ENCODE data around the gene MED13. TPM values are rescaled to one million over a fixed set of nuclear protein-coding genes. Genes with fewer than 3 reads are reported as not detected.
"Not testable (repeated sequence)": the region's sequence is repeated elsewhere in the genome, so short reads cannot be mapped to it uniquely, and the experiment has no call there.

MED13 gene
- total and polyA plus RNA-seq, 9 donors: 15.9 to 40.6 (median 27.1) TPM

DNA sequence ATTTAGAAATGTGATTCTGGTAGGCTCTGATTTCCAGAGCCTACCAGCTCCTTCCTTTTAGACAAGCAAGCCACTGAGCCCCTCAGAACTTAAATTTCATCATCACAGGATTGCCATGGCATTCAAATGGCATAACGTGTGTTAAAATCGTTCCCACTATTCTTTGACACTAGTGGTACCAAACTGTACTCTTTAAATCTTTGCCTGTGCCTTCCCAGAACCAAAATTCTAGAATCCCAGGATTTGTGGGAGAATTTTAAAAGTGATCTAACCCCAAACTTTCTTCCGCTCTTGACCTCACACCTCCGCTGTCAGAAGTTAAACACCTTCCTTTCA lies 137.0 kb downstream of the MED13 start:
- no peaks in the 10 kb centered on the region for H3K27me3 ChIP-seq (ENCODE audit: control insufficient read depth, insufficient read depth, low read length)
- H3K27ac ChIP-seq (ENCODE audit: low read length): peak overlapping the region; percentile 93
- WGBS (ENCODE audit: insufficient coverage): 62% methylated on average over 2 of the region's 4 CpGs

DNA sequence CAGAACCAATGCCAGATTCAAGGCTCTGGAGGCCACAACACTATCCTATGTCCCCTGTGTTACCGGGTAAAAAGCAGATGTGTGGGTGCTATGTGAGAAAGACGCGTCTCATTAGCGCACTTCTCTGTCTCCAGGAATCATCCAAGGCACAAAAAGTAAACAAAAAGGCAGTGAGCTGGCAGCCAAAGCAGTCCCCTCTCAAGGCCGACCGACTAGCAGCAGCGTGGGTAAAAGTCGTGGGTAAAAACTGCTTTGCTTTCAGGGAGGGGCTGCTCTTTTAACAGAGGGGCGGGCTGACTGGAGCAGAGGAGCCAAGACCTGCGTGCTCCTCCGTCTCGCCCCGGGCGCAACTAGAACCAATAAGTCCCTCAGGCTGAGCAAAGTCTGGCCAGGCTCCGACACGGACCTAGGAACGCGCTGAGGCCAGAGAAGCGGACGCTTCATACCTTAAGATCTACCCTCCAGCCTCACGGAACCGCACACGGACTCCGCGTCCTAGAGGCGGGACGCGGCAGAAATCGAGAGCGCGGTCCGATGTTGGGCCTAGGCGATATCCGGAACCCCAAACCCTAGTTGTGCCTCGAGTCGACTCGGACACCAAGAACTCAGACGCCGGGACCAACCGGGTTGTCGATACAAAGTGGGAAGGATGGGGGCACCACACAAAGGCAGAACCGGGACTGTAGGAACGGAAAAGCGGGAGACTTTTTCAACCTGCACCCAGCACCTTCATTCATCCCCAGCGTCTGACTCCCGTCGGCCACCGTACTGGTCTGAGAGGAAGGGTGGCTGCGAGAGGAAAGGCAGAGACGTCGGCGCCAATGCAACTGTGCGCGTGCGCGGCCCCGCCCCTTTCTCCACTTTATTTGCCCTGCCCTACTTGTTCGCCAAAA lies 137.6 kb downstream of the MED13 start, which contains the start of gene INTS2:
INTS2 (minus strand) TSS at position 775 of the 893 bp plus-strand sequence. CDS start 1,338 bp downstream, outside the sequence.
- peak; percentile 99 for DNase-seq
- Histone ChIP-seq H3K4me3 (ENCODE audit: low read length) (peak within 1 kb of the TSS; percentile 82), H3K27ac (ENCODE audit: low read length) (peak within 1 kb of the TSS; percentile 93), H3K27me3 (ENCODE audit: control insufficient read depth, insufficient read depth, low read length) (no peaks in the 10 kb centered on the region), H3K9me3 (replicated peaks; ENCODE audit: control insufficient read depth, low read depth, low read length) (no peaks in the 10 kb centered on the region), H3K4me1 (ENCODE audit: control insufficient read depth, insufficient read depth, low read length) (peaks cover 5% of the 10 kb centered on the region), H3K36me3 (ENCODE audit: control insufficient read depth, insufficient read depth, low read length) (peaks cover 15% of the 10 kb centered on the region)
- WGBS (ENCODE audit: insufficient coverage): 0% methylated on average over 41 of the region's 58 CpGs

More for the DNA sequence above, 137.0 kb downstream of the MED13 start:
- peak overlapping the region; percentile 82 for H3K4me3 ChIP-seq (ENCODE audit: low read length)
- peaks cover 13% of the 10 kb centered on the region for H3K36me3 ChIP-seq (ENCODE audit: control insufficient read depth, insufficient read depth, low read length)
- DNase-seq: no peak
- H3K9me3 ChIP-seq (replicated peaks; ENCODE audit: control insufficient read depth, low read depth, low read length): no peaks in the 10 kb centered on the region
- H3K4me1 ChIP-seq (ENCODE audit: control insufficient read depth, insufficient read depth, low read length): peaks cover 5% of the 10 kb centered on the region

DNA sequence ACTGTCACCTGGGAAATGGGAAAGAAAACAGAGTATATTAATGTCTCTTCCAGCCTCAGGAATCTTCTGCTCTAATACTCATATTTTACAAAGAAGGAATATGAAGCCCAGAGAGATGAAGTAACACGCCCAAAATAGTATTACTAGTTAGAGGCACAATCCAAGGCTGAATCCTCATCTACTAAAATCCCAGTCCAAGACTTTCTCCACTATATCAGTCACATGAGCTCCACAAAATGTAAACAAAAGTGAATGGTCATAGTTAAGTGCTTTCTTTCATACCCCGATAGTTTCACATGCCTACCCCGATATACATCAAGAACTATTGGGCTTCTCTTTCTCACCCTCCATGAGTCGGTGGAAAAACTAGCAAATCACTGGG lies 138.3 kb downstream of the MED13 start:
- WGBS (ENCODE audit: insufficient coverage): no CpG with 5 or more reads among the region's 4 CpGs
- H3K36me3 ChIP-seq (ENCODE audit: control insufficient read depth, insufficient read depth, low read length): peaks cover 19% of the 10 kb centered on the region
- DNase-seq: peak; percentile 58

DNA sequence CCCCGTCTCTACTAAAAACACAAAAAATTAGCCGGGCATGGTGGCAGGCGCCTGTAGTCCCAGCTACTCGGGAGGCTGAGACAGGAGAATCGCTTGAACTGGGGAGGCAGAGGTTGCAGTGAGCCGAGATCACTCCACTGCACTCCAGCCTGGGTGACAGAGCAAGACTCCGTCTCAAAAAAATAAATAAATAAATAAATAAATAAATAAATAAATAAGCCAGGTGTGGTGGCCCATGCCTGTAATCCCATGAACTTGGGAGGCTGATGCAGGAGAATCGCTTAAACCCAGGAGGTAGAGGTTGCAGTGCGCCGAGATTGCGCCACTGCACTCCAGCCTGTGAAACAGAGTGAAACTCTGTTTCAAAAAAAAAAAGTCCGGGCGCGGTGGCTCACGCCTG lies 149.9 kb downstream of the MED13 start:
- peaks cover 11% of the 10 kb centered on the region for H3K36me3 ChIP-seq (ENCODE audit: control insufficient read depth, insufficient read depth, low read length)
- WGBS (ENCODE audit: insufficient coverage): 100% methylated on average over 3 of the region's 15 CpGs

More for the DNA sequence above, 138.3 kb downstream of the MED13 start:
- no peaks in the 10 kb centered on the region for H3K27me3 ChIP-seq (ENCODE audit: control insufficient read depth, insufficient read depth, low read length)
- H3K4me3 ChIP-seq (ENCODE audit: low read length): peak overlapping the region; percentile 82
- no peaks in the 10 kb centered on the region for H3K9me3 ChIP-seq (replicated peaks; ENCODE audit: control insufficient read depth, low read depth, low read length)
- peak overlapping the region; percentile 93 for H3K27ac ChIP-seq (ENCODE audit: low read length)
- H3K4me1 ChIP-seq (ENCODE audit: control insufficient read depth, insufficient read depth, low read length): peaks cover 5% of the 10 kb centered on the region

DNA sequence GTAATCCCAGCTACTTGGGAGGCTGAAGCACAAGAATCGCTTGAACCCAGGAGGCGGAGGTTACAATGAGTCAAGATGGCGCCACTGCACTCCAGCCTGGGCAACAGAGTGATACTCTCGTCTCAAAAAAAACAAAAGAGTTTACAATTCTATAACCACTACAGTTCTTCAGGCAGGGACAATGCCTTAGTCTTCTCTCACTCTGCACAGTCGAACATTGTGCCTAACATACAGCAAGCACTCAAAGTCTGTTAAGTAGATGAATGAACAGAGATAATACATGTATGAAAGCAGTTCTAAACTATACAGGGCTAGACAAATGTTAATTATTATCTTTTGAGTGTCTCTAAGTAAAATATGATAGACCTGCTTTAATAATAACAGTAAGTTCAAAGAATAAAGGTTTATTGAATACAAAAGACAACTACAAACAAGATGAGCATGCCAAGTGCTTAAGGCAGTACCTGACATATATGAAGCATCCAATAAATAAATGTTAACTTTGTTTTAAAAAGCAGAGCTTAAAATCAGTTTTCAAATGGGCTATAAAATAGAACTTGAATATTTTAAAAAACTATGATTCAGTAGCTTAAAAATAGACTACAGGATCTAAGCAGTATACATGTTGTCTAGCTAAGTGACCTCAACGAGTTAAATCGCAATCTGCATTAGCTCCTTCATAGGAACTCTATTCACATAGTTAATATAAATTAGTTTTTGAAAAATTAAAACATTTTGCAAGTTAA lies 156.6 kb downstream of the MED13 start:
- H3K4me1 ChIP-seq (ENCODE audit: control insufficient read depth, insufficient read depth, low read length): no peaks in the 10 kb centered on the region
- H3K27me3 ChIP-seq (ENCODE audit: control insufficient read depth, insufficient read depth, low read length): no peaks in the 10 kb centered on the region
- no peak for DNase-seq
- no peaks in the 10 kb centered on the region for H3K9me3 ChIP-seq (replicated peaks; ENCODE audit: control insufficient read depth, low read depth, low read length)
- peaks cover 21% of the 10 kb centered on the region for H3K36me3 ChIP-seq (ENCODE audit: control insufficient read depth, insufficient read depth, low read length)
- no peak overlapping the region for H3K27ac ChIP-seq (ENCODE audit: low read length)
- WGBS (ENCODE audit: insufficient coverage): no CpG with 5 or more reads among the region's 7 CpGs
- H3K4me3 ChIP-seq (ENCODE audit: low read length): no peak overlapping the region

More for the DNA sequence above, 149.9 kb downstream of the MED13 start:
- not testable (repeated sequence) for H3K27ac ChIP-seq (ENCODE audit: low read length); H3K4me1 ChIP-seq (ENCODE audit: control insufficient read depth, insufficient read depth, low read length); H3K4me3 ChIP-seq (ENCODE audit: low read length); H3K27me3 ChIP-seq (ENCODE audit: control insufficient read depth, insufficient read depth, low read length); DNase-seq; H3K9me3 ChIP-seq (replicated peaks; ENCODE audit: control insufficient read depth, low read depth, low read length)

DNA sequence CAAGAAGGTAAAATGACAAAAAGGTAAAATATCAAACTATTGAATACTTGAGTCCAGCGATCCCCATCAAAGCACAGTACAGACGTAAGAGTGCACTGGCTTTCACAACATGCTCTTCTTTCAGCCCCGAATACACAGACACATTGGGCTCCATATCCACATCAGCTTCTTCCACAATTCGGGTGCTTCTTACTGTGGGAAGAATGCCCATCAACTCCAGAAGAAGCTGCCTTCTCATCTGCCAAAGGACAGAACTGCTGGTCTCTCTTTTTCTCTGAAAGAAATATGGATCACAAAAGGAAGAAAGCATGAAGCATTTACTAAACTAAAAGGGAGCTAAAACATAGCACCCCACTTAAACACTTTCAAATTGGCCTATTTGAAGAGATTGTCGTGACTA lies 157.7 kb downstream of the MED13 start:
- H3K36me3 ChIP-seq (ENCODE audit: control insufficient read depth, insufficient read depth, low read length): peaks cover 29% of the 10 kb centered on the region
- no peak for DNase-seq
- H3K4me3 ChIP-seq (ENCODE audit: low read length): no peak overlapping the region
- no peaks in the 10 kb centered on the region for H3K9me3 ChIP-seq (replicated peaks; ENCODE audit: control insufficient read depth, low read depth, low read length)
- H3K4me1 ChIP-seq (ENCODE audit: control insufficient read depth, insufficient read depth, low read length): no peaks in the 10 kb centered on the region
- H3K27me3 ChIP-seq (ENCODE audit: control insufficient read depth, insufficient read depth, low read length): no peaks in the 10 kb centered on the region
- 70% methylated on average over 2 of the region's 5 CpGs for WGBS (ENCODE audit: insufficient coverage)
- H3K27ac ChIP-seq (ENCODE audit: low read length): no peak overlapping the region

DNA sequence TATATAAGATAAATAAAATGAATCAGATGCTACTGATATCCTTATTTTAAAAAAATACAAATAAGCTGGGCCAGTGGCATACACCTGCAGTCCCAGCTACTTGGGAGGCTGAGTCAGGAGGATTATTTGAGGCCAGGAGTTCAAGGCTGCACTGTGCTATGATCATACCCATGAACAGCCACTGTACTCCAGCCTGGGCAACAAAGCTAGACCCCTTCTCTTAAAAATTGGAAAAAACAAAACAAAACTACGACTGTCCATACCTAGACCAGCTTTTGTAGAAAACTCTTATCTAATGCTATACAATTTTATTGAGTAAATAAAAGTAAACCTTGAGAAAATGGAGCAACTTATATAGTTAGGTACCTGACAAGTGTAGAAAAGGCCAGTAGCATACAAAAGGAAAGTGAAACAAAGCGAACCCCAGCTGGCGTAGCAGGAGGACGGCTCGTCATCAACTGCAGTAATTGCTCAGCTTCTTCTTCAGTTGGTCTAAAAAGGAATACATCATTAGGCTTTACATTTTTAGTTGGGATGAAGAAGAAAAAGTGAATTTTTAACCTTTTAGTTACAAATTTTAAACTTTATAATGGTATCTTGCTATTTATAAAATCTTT lies 160.9 kb downstream of the MED13 start:
- peaks cover 37% of the 10 kb centered on the region for H3K36me3 ChIP-seq (ENCODE audit: control insufficient read depth, insufficient read depth, low read length)
- no peaks in the 10 kb centered on the region for H3K9me3 ChIP-seq (replicated peaks; ENCODE audit: control insufficient read depth, low read depth, low read length)
- H3K27me3 ChIP-seq (ENCODE audit: control insufficient read depth, insufficient read depth, low read length): no peaks in the 10 kb centered on the region
- no CpG with 5 or more reads among the region's 5 CpGs for WGBS (ENCODE audit: insufficient coverage)
- H3K4me3 ChIP-seq (ENCODE audit: low read length): no peak overlapping the region
- H3K4me1 ChIP-seq (ENCODE audit: control insufficient read depth, insufficient read depth, low read length): no peaks in the 10 kb centered on the region
- DNase-seq: no peak
- no peak overlapping the region for H3K27ac ChIP-seq (ENCODE audit: low read length)

DNA sequence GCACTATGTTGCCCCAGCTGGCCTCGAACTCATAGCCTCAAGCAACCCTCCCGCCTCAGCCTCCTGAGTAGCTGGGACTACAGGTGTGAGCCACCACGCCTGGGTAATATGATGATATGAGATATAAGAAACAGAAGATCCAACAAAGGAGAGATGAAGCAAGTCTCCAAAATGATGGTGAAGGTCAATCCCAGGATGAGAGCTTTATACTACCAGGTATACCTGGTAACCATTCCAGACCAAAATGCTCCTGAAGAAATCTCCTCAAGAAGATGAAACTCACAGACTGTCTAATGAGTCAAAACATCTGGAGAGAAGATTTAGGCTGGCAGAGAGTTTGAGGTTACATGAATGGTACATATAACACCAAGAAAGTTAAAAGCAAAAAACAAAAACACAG lies 161.8 kb downstream of the MED13 start:
- no peaks in the 10 kb centered on the region for H3K9me3 ChIP-seq (replicated peaks; ENCODE audit: control insufficient read depth, low read depth, low read length)
- WGBS (ENCODE audit: insufficient coverage): no CpG with 5 or more reads among the region's 3 CpGs
- peaks cover 37% of the 10 kb centered on the region for H3K36me3 ChIP-seq (ENCODE audit: control insufficient read depth, insufficient read depth, low read length)

DNA sequence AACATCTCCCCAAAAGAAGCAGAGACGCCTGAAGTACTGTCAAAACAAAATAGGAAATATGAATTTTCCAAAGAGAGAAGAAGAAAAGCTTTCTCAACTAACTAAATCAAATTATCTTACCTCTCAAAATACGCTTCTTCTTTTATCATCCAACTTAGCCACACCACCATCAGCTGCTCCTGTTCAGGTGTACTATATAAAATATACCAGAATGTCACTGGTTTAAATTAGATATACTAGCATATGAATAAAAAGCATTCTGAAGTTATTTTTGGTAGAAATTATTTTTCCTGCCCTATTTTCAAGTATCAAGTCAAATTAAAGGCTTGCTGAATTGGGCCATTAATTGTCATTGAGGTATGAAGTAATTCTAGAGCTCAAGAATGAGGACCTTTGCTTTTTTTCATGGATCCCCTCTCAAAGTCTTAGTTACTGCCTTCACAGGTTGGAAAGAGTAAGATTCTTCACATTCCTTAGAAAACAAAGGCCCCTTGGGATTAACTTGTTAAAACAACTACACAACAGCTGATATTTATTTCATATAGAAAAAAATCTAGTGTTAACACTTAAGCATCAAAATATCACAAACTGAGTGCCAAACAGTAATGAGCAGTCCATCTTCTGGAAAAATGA lies 167.4 kb downstream of the MED13 start:
- no CpG with 5 or more reads among the region's 2 CpGs for WGBS (ENCODE audit: insufficient coverage)
- no peaks in the 10 kb centered on the region for H3K9me3 ChIP-seq (replicated peaks; ENCODE audit: control insufficient read depth, low read depth, low read length)
- H3K36me3 ChIP-seq (ENCODE audit: control insufficient read depth, insufficient read depth, low read length): peaks cover 22% of the 10 kb centered on the region
- no peaks in the 10 kb centered on the region for H3K4me1 ChIP-seq (ENCODE audit: control insufficient read depth, insufficient read depth, low read length)
- no peak overlapping the region for H3K27ac ChIP-seq (ENCODE audit: low read length)
- H3K27me3 ChIP-seq (ENCODE audit: control insufficient read depth, insufficient read depth, low read length): no peaks in the 10 kb centered on the region
- no peak for DNase-seq
- no peak overlapping the region for H3K4me3 ChIP-seq (ENCODE audit: low read length)

More for the DNA sequence above, 161.8 kb downstream of the MED13 start:
- Histone ChIP-seq H3K27me3 (ENCODE audit: control insufficient read depth, insufficient read depth, low read length) (no peaks in the 10 kb centered on the region), H3K4me1 (ENCODE audit: control insufficient read depth, insufficient read depth, low read length) (no peaks in the 10 kb centered on the region), H3K4me3 (ENCODE audit: low read length) (no peak overlapping the region), H3K27ac (ENCODE audit: low read length) (no peak overlapping the region)
- no peak for DNase-seq
